Measurements from ENCODE around the gene NAGPA. TPM values are rescaled to one million over a fixed set of nuclear protein-coding genes. Genes with fewer than 3 reads are reported as not detected.

NAGPA gene
- total and polyA plus RNA-seq, 2 of the 8 experiments (the other 6 are each of a cell fraction or from before 2014, with no cell fraction given), result 10.1 to 13.2 TPM

- peak overlapping the region; percentile 81; the same call in 1 of the 2 replicates for H2BK5ac ChIP-seq (ENCODE audit: low read depth, low read length)
- H3K14ac ChIP-seq (ENCODE audit: insufficient read length), result no peak overlapping the region
- no peak overlapping the region for H2AFZ ChIP-seq (ENCODE audit: low read length)
- peak overlapping the region; percentile 63 for H4K8ac ChIP-seq (ENCODE audit: extremely low read depth, insufficient read depth, low read length)
- no peak overlapping the region for H3K23ac ChIP-seq (ENCODE audit: insufficient read length)
- peak overlapping the region; percentile 95; the same call in 1 of the 2 replicates for H2BK12ac ChIP-seq (ENCODE audit: low read depth, low read length)
- TF ChIP-seq SIN3A (conservative IDR thresholded peaks at IDR 0.05 in 1 of 2, IDR thresholded peaks at IDR 0.05 in 1 of 2; ENCODE audit: low read depth in 1 of 2, low read length in 2 of 2) (no peak), SRF (IDR thresholded peaks at IDR 0.05; ENCODE audit: low read depth, low read length) (no peak), NRF1 (IDR thresholded peaks at IDR 0.05; ENCODE audit: low read depth, low read length) (no peak), YY1 (IDR thresholded peaks at IDR 0.05; ENCODE audit: low read depth, low read length) (no peak), EGR1 (IDR thresholded peaks at IDR 0.05; ENCODE audit: borderline replicate concordance, low read depth, low read length) (no peak), BCL11A (IDR thresholded peaks at IDR 0.05; ENCODE audit: low read depth in 2 of 2, low read length in 2 of 2) (no peak), CTCF (IDR thresholded peaks at IDR 0.05; ENCODE audit: control extremely low read depth in 1 of 3, insufficient read depth in 1 of 3, low read depth in 1 of 3, low read length in 3 of 3) (no peak)
- H2BK120ac ChIP-seq (replicated peaks; ENCODE audit: low read depth, low read length), result peak overlapping the region; percentile 21
- H3K9me3 ChIP-seq (ENCODE audit: insufficient read depth in 2 of 2, low read depth in 1 of 2, low read length in 1 of 2), result no peaks in the 10 kb centered on the region
- no peak overlapping the region for H3K4me3 ChIP-seq (ENCODE audit: extremely low read depth in 1 of 4, insufficient read depth in 2 of 4, low read depth in 3 of 4, low read length in 4 of 4)
- H2BK20ac ChIP-seq (ENCODE audit: low read length), result peak overlapping the region; percentile 98
- no peaks in the 10 kb centered on the region for H3K79me1 ChIP-seq (ENCODE audit: low read depth, low read length)
- WGBS, 2 experiments (ENCODE audit: extremely low coverage in 1 of 2, insufficient coverage in 1 of 2, insufficient read length in 1 of 2, insufficient replicate concordance in 2 of 2, low coverage in 1 of 2, low lambda C conversion rate in 2 of 2, missing lambda C conversion rate in 1 of 2), result 76% methylated on average over 10 of the region's 10 CpGs; no CpG with 5 or more reads in 1 of the 2 experiments
- peak overlapping the region; percentile 19 for H3K56ac ChIP-seq (replicated peaks; ENCODE audit: insufficient read length, low read depth, low read length)
- ChIA-PET POLR2A (ENCODE audit: partially characterized antibody) (interaction anchor here (0.8 to 3.0 kb wide), 6 partner anchors 10 to 124 kb away, joined by 3 to 17 read pairs (median 4); partner anchors contain the start of gene ALG1), CTCF (ENCODE audit: partially characterized antibody) (interaction anchor here (0.9 to 28.8 kb wide), 6 partner anchors 17 to 192 kb away, joined by 3 to 625 read pairs (median 5); partner anchors contain the start of genes ALG1 and SEC14L5)
- peaks cover 0 to 24% (median 14%) of the 10 kb centered on the region in 4 experiments; a peak in 6 of 7 replicates for H3K4me1 ChIP-seq (replicated peaks in 1 of 4; ENCODE audit: control insufficient read depth in 3 of 4, insufficient read depth in 4 of 4, low read length in 3 of 4)
- H3K23me2 ChIP-seq (ENCODE audit: low read depth, low read length), result no peaks in the 10 kb centered on the region; the same call in 1 of the 2 replicates
- FAIRE-seq, result no peak
- H3K9ac ChIP-seq (replicated peaks in 1 of 4; ENCODE audit: extremely low read depth in 1 of 4, low read depth in 3 of 4, low read length in 3 of 4), result no peak overlapping the region; a peak in 2 of 7 replicates
- DNase-seq (ENCODE audit: low read depth in 1 of 2, low spot score in 2 of 2), result peak in 1 of 2 experiments; percentile 58
- H3K36me3 ChIP-seq (ENCODE audit: control insufficient read depth in 2 of 4, insufficient read depth in 4 of 4, low read length in 3 of 4), result no peaks in the 10 kb centered on the region
- peak overlapping the region; percentile 18 for H4K5ac ChIP-seq (ENCODE audit: insufficient read length, low read depth, low read length)
- no peak overlapping the region for H3K27ac ChIP-seq (ENCODE audit: low read depth, low read length)
- no peaks in the 10 kb centered on the region for H4K20me1 ChIP-seq (replicated peaks in 1 of 2; ENCODE audit: control insufficient read depth in 1 of 2, insufficient read depth in 2 of 2, low read length in 2 of 2)
- peak overlapping the region; percentile 22 to 54; a peak in 3 of 4 replicates for H3K4me2 ChIP-seq (ENCODE audit: insufficient read depth in 1 of 2, low read depth in 2 of 2, low read length in 2 of 2)
- H2AK5ac ChIP-seq (ENCODE audit: low read depth, low read length), result no peak overlapping the region
- H3K27me3 ChIP-seq (replicated peaks in 1 of 4; ENCODE audit: control insufficient read depth in 3 of 4, extremely low read depth in 1 of 4, insufficient read depth in 3 of 4, low read length in 3 of 4), result no peaks in the 10 kb centered on the region
- no peaks in the 10 kb centered on the region for H3K79me2 ChIP-seq (ENCODE audit: control insufficient read depth in 1 of 2, insufficient read depth in 2 of 2, low read length in 2 of 2)
- peak overlapping the region; percentile 25 for H4K91ac ChIP-seq (replicated peaks; ENCODE audit: insufficient read length, low read length)
- H3K18ac ChIP-seq (ENCODE audit: extremely low read depth, low read length), result peak overlapping the region; percentile 83
- H2BK15ac ChIP-seq (ENCODE audit: low read length), result peak overlapping the region; percentile 72; the same call in 1 of the 2 replicates
- H3K4ac ChIP-seq (replicated peaks; ENCODE audit: insufficient read length, low read depth, low read length), result no peak overlapping the region
Observed at GRCh38 chr16:5060073-5060641, 26.4 kb upstream of the NAGPA start.

Measured in H1 (cell line).